Stomach (tissue), 9 donors: ENCODE results near the gene FAS. TPM values are rescaled to one million over a fixed set of nuclear protein-coding genes. Genes with fewer than 3 reads are reported as not detected.

Experiments
- DNase-seq, 2 donors: peaks; one replicate each; pipeline versions ENCODE4 v3.0.0 to v3.0.0-alpha.2; 2013 to 2019
- H3K27ac ChIP-seq, 5 donors: fragments of 200-600 bp in 4 of 5; sonication (generic) in 4 of 5; one replicate each; pipeline ENCODE4 v1.5.1; 2013 to 2019; ENCODE audit warnings: mild to moderate bottlenecking in 1 of 5, moderate library complexity in 1 of 5
- H3K27me3 ChIP-seq, 3 donors: fragments of 200-600 bp; sonication (generic); one replicate each; pipeline ENCODE4 v1.5.1; 2017 to 2019; ENCODE audit warnings: mixed run types in 1 of 3
- H3K36me3 ChIP-seq, 4 donors: fragments of 200-600 bp; sonication (generic); 1 replicate in 3 of 4; 2 replicates in 1 of 4; pipeline ENCODE4 v1.5.1; 2016 to 2019
- H3K4me1 ChIP-seq, 4 donors: fragments of 200-600 bp; sonication (generic); one replicate each; pipeline ENCODE4 v1.5.1; 2016 to 2019
- H3K4me3 ChIP-seq, 4 donors: fragments of 200-600 bp; sonication (generic) in 3 of 4; one replicate each; pipeline ENCODE4 v1.5.1; 2016 to 2019; ENCODE audit warnings: mild to moderate bottlenecking in 1 of 4
- H3K9me3 ChIP-seq, 4 donors: fragments of 200-600 bp; sonication (generic); one replicate each; pipeline ENCODE4 v1.5.1; 2016 to 2019
- EP300 ChIP-seq: sonication (generic); formaldehyde crosslinking; IDR thresholded peaks from one replicate; pipeline ENCODE4 v1.6.1; 2017; ENCODE audit warnings: antibody characterized with exemption
- POLR2A ChIP-seq, 4 donors: fragments of 450-650 bp; IDR thresholded peaks; one replicate each; pipeline ENCODE4 v1.6.1; 2016; ENCODE audit warnings: antibody characterized with exemption in 4 of 4, control low read depth in 2 of 4, mild to moderate bottlenecking in 1 of 4, moderate library complexity in 1 of 4
- POLR2AphosphoS5 ChIP-seq, 3 donors: sonication (generic); formaldehyde crosslinking; IDR thresholded peaks; one replicate each; pipeline ENCODE4 v1.6.1; 2016; ENCODE audit warnings: antibody characterized with exemption in 3 of 3
- WGBS, 5 donors: extraction: QIAGEN DNeasy Blood & Tissue Kit in 3 of 5; methylation state at CpG; one replicate each; pipeline versions ENCODE4 v1.1.5 to v1.1.7; 2013 to 2018; 5-methylcytosine and 5-hydroxymethylcytosine counted together
- intact Hi-C: fragments of 100-400 bp; cut with DNase I; formaldehyde crosslinking; loops from one replicate; pipeline ENCODE4 v1.15.1; 2023; ENCODE audit warnings: low total_unique reads
- polyA plus RNA-seq, 3 donors: library from polyadenylated mRNA; stranded (reverse); fragments of 200-250 nt; gene quantifications; one replicate each; pipeline ENCODE4 v1.2.3, GENCODE V29; 2013
- total RNA-seq, 5 donors: library from RNA; depleted of rRNA; stranded (reverse); fragments of >200 nt; gene quantifications; one replicate each; pipeline versions ENCODE4 v1.1.0 to v1.2.3, GENCODE V29; 2014 to 2016
- TF ChIP-seq, protein P1 (sequence below), 7 experiments: fragments of 450-650 bp in 4 of 7; fragments of 200-600 bp in 3 of 7; sonication (generic) in 3 of 7; IDR thresholded peaks; one replicate each; pipeline ENCODE4 v1.5.1; 2016 to 2019; ENCODE audit warnings: antibody characterized with exemption in 7 of 7, control low read depth in 2 of 7, mild to moderate bottlenecking in 1 of 7
- donor health status: healthy with polysubstance abuse.
- donor health status: Bipolar disorder and iron deficiency.
- donor health status: healthy.

Gene FAS
- total and polyA plus RNA-seq, 8 donors: 5.0 to 107 (median 19.3) TPM; not detected in 1

DNA sequence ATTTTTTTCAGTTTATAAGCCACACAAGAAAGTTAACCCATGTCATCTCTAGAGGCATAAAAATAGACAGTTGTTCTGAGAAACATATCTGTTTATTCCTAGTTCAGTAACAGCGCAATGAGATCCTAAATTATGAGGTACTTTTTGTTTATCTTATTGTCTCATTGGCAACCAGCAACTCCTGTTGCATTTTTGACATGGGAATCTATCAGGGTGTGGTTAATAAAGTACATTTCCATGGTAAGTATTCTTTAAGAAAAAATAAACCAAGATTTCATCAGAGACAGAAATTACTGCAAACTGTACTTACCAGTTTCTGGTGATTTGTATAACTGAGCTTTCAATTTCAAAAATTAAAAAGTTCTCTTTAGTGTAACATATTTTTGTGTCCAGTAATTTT lies 9.0 kb downstream of the FAS start:
- H3K4me3 ChIP-seq: peak overlapping the region in 1 of 4 donors; percentile 19
- intact Hi-C loops: no loop called here
- DNase-seq: peak in 1 of 2 donors; percentile 46
- 49 to 88% (median 64%) methylated on average over 1 of the region's 1 CpG for WGBS, 5 donors
- peak overlapping the region in 3 of 5 donors; percentile 34 to 74 (median 53) for H3K27ac ChIP-seq
- no peaks in the 10 kb centered on the region for H3K9me3 ChIP-seq
- peaks cover 0 to 21% (median 5%) of the 10 kb centered on the region in 4 donors for H3K36me3 ChIP-seq
- no peaks in the 10 kb centered on the region for H3K27me3 ChIP-seq
- peaks cover 0 to 42% (median 20%) of the 10 kb centered on the region in 4 donors for H3K4me1 ChIP-seq
- no peak for TF ChIP-seq EP300
- TF ChIP-seq, protein P1, sequence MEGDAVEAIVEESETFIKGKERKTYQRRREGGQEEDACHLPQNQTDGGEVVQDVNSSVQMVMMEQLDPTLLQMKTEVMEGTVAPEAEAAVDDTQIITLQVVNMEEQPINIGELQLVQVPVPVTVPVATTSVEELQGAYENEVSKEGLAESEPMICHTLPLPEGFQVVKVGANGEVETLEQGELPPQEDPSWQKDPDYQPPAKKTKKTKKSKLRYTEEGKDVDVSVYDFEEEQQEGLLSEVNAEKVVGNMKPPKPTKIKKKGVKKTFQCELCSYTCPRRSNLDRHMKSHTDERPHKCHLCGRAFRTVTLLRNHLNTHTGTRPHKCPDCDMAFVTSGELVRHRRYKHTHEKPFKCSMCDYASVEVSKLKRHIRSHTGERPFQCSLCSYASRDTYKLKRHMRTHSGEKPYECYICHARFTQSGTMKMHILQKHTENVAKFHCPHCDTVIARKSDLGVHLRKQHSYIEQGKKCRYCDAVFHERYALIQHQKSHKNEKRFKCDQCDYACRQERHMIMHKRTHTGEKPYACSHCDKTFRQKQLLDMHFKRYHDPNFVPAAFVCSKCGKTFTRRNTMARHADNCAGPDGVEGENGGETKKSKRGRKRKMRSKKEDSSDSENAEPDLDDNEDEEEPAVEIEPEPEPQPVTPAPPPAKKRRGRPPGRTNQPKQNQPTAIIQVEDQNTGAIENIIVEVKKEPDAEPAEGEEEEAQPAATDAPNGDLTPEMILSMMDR (IDR thresholded peaks at IDR 0.05): no peak
- no peak for TF ChIP-seq POLR2A (IDR thresholded peaks at IDR 0.05)
- no peak for TF ChIP-seq POLR2AphosphoS5 (IDR thresholded peaks at IDR 0.05)

DNA sequence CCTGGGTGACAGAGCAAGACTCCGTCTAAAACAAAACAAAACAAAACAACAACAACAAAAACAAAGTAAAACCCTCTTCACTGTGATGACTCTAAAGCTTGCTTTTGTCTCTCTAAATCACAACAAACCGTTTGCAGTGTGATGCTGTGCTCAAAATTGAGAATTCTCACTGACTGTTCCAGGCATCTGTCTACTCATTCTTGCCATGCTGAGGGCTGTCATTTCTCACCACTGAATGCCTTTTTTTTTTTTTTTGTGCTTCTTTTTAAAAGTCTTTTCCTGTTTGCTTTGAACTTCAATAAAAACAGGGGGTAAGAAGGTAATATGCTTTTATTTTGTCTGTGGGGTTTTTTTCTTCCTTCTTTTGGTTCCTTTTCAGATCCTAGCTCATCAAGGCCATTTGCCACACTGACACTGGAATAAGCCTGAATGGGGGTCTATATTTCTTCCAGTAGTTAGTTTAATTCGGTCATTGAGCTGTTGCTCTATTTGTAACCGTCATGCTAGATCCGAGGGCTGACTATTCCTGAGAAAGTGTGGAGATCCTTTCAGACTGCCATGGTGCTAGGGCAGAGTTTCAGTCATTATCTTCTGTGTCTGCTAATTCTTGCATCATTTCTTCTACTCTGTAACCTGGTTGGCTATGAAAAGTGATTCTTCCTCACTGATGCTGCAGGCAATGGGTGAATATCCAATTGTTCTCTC lies 10.6 kb downstream of the FAS start:
- TF ChIP-seq POLR2AphosphoS5 (IDR thresholded peaks at IDR 0.05) (no peak), POLR2A (IDR thresholded peaks at IDR 0.05) (no peak), EP300 (no peak)
- TF ChIP-seq, protein P1 (IDR thresholded peaks at IDR 0.05): no peak
- Histone ChIP-seq H3K36me3 (peaks cover 0 to 31% (median 8%) of the 10 kb centered on the region in 4 donors), H3K4me3 (peak overlapping the region in 1 of 4 donors; percentile 9), H3K27ac (peak overlapping the region in 3 of 5 donors; percentile 18 to 74 (median 47)), H3K27me3 (no peaks in the 10 kb centered on the region), H3K4me1 (peaks cover 0 to 27% (median 11%) of the 10 kb centered on the region in 4 donors), H3K9me3 (no peaks in the 10 kb centered on the region)
- intact Hi-C loops: no loop called here
- DNase-seq: no peak
- 57 to 70% (median 60%) methylated on average over 5 of the region's 5 CpGs for WGBS, 5 donors

DNA sequence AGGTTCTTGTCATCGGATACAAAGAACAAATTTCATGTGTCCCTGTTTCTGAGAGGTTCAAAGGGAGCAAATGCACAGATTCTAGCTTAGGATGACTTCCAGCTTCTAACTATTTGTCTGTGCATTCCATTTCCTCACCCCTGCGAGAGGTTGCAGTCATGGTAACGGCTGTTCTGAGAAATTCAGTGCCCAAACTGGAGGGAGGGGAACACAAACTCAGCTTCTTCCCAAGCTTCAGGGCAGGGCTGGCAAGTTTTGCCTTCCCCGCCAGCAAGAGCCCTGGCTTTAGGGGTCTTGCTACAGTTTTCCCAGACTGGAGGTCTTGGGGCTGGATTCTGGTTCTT lies 11.1 kb downstream of the FAS start:
- Histone ChIP-seq H3K27ac (peak overlapping the region in 3 of 5 donors; percentile 18 to 74 (median 47)), H3K9me3 (no peaks in the 10 kb centered on the region), H3K36me3 (peaks cover 0 to 31% (median 8%) of the 10 kb centered on the region in 4 donors), H3K4me1 (peaks cover under 1 to 25% (median 11%) of the 10 kb centered on the region in 4 donors), H3K4me3 (no peak overlapping the region), H3K27me3 (no peaks in the 10 kb centered on the region)
- intact Hi-C loops: no loop called here
- TF ChIP-seq POLR2AphosphoS5 (IDR thresholded peaks at IDR 0.05) (no peak), POLR2A (IDR thresholded peaks at IDR 0.05) (no peak), EP300 (no peak)
- TF ChIP-seq, protein P1 (IDR thresholded peaks at IDR 0.05): no peak
- DNase-seq: peak in 1 of 2 donors; percentile 61
- WGBS, 5 donors: 51 to 64% (median 60%) methylated on average over 4 of the region's 4 CpGs

DNA sequence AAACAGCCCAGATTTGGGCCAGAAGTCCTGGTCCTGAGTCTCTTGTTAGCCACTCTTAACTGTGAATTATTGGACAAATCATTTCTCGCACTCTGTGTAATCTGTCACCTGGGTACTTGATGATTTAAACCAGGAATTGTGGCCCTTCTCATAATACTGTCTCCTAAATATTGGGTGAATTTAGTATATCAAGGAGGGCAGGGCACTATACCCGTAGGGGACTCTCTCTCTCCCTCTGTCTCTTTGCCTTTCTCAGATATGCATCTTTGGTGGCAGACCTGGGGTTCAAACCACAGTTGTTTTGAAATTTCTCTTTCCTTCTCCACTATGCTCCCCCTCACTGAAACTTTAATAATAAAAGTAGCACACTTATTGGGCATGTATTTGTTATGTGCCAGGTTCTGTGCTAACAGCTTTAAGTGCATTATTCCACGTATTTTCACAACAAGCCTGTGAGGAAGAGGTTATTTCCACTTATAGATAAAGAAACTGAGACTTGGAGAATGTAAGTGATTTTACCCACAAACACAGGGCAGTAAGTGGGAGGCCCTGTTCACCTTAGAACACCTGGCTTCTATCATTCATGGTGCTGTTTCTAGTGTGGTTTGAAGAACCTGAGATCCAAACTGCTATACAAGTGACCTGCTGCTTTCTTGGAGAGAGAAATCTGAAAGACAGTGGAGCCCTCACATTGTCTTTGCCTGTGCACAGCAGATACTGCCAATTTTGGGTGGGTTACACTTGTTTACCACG lies 11.8 kb downstream of the FAS start:
- no peak for DNase-seq
- TF ChIP-seq, protein P1 (IDR thresholded peaks at IDR 0.05): no peak
- TF ChIP-seq POLR2A (IDR thresholded peaks at IDR 0.05) (no peak), POLR2AphosphoS5 (IDR thresholded peaks at IDR 0.05) (no peak), EP300 (no peak)
- Histone ChIP-seq H3K9me3 (no peaks in the 10 kb centered on the region), H3K27me3 (no peaks in the 10 kb centered on the region), H3K36me3 (peaks cover 0 to 32% (median 8%) of the 10 kb centered on the region in 4 donors), H3K27ac (peak overlapping the region in 3 of 5 donors; percentile 18 to 74 (median 47)), H3K4me1 (peaks cover 5 to 24% (median 12%) of the 10 kb centered on the region in 4 donors), H3K4me3 (no peak overlapping the region)
- WGBS, 5 donors: 67 to 79% (median 72%) methylated on average over 4 of the region's 4 CpGs
- intact Hi-C loops: no loop called here
